Esophagus (tissue), 2 donors: ENCODE data around the gene ATXN1. TPM values are rescaled to one million over a fixed set of nuclear protein-coding genes. Genes with fewer than 3 reads are reported as not detected.
A peak's percentile ranks its signal among the peaks of the same experiment; 100 is the strongest.

Experiments used
- H3K27ac ChIP-seq, 2 donors: one replicate each; pipeline ENCODE4 v1.5.1; 2013; ENCODE audit warnings: low read depth in 2 of 2, mild to moderate bottlenecking in 2 of 2, inconsistent platforms in 1 of 2, low read length in 1 of 2, moderate library complexity in 1 of 2
- H3K27me3 ChIP-seq, 2 donors: one replicate each; pipeline ENCODE4 v1.6.1; 2013; ENCODE audit warnings: low read length in 2 of 2, control low read depth in 1 of 2, mild to moderate bottlenecking in 1 of 2; ENCODE audit not compliant: insufficient read depth in 2 of 2, control insufficient read depth in 1 of 2
- H3K36me3 ChIP-seq, 2 donors: one replicate each; pipeline ENCODE4 v1.6.1; 2013; ENCODE audit warnings: low read length in 1 of 2; ENCODE audit not compliant: control insufficient read depth in 2 of 2, insufficient read depth in 2 of 2
- H3K4me1 ChIP-seq, 2 donors: one replicate each; pipeline ENCODE4 v1.6.1; 2013; ENCODE audit warnings: low read length in 1 of 2; ENCODE audit not compliant: control insufficient read depth in 2 of 2, insufficient read depth in 2 of 2
- H3K4me3 ChIP-seq, 2 donors: one replicate each; pipeline ENCODE4 v1.5.1; 2013; ENCODE audit warnings: low read length in 2 of 2, mild to moderate bottlenecking in 2 of 2, low read depth in 1 of 2, moderate library complexity in 1 of 2
- H3K9me3 ChIP-seq, 2 donors: one replicate each; pipeline ENCODE4 v1.6.1; 2013; ENCODE audit warnings: mild to moderate bottlenecking in 2 of 2, low read depth in 1 of 2, low read length in 1 of 2, moderate library complexity in 1 of 2; ENCODE audit not compliant: control insufficient read depth in 2 of 2, insufficient read depth in 1 of 2
- WGBS, 2 donors: extraction: QIAGEN DNeasy Blood & Tissue Kit; methylation state at CpG; one replicate each; pipeline ENCODE4 v1.1.7; 2013; 5-methylcytosine and 5-hydroxymethylcytosine counted together
- polyA plus RNA-seq, 2 donors: library from polyadenylated mRNA; stranded (reverse); fragments of 200-250 nt; gene quantifications; one replicate each; pipeline ENCODE4 v1.2.3, GENCODE V29; 2013
- donor health status: healthy with polysubstance abuse.
- donor health status: Bipolar disorder and iron deficiency.

Gene ATXN1
- polyA plus RNA-seq, result 1 to 10 TPM; 4.3 to 8.8 TPM

GRCh38 chr6:16760516-16761470 lies at the start of gene ATXN1:
TSS of gene ATXN1 (minus strand) at chr6:16761460.
- H3K4me3 ChIP-seq, result peak within 1 kb of the TSS; percentile 70 to 84
- no peaks in the 10 kb centered on the region for H3K4me1 ChIP-seq
- peak within 1 kb of the TSS; percentile 97 to 99 for H3K27ac ChIP-seq
- no peaks in the 10 kb centered on the region for H3K9me3 ChIP-seq
- 0 to 1% methylated on average over 28 to 78 of the region's 82 CpGs for WGBS, 2 donors
- no peaks in the 10 kb centered on the region for H3K36me3 ChIP-seq
- H3K27me3 ChIP-seq, result no peaks in the 10 kb centered on the region

- H3K4me3 ChIP-seq, result no peak overlapping the region
- H3K36me3 ChIP-seq, result no peaks in the 10 kb centered on the region
- no peak overlapping the region for H3K27ac ChIP-seq
- no peaks in the 10 kb centered on the region for H3K9me3 ChIP-seq
- no peaks in the 10 kb centered on the region for H3K27me3 ChIP-seq
- H3K4me1 ChIP-seq, result no peaks in the 10 kb centered on the region
- WGBS, 2 donors, result 89 to 94% methylated on average over 1 of the region's 1 CpG
Measured at GRCh38 chr6:16810411-16810810, 49.2 kb upstream of the ATXN1 start.

- 81 to 82% methylated on average over 2 of the region's 2 CpGs for WGBS, 2 donors
- H3K9me3 ChIP-seq, result no peaks in the 10 kb centered on the region
- H3K4me3 ChIP-seq, result no peak overlapping the region
- no peaks in the 10 kb centered on the region for H3K27me3 ChIP-seq
- no peak overlapping the region for H3K27ac ChIP-seq
- no peaks in the 10 kb centered on the region for H3K4me1 ChIP-seq
- no peaks in the 10 kb centered on the region for H3K36me3 ChIP-seq
Measured at GRCh38 chr6:16809753-16810358, 48.6 kb upstream of the ATXN1 start.

- H3K27me3 ChIP-seq, result no peaks in the 10 kb centered on the region
- no peak overlapping the region for H3K27ac ChIP-seq
- H3K36me3 ChIP-seq, result no peaks in the 10 kb centered on the region
- WGBS, 2 donors, result 90 to 94% methylated on average over 6 of the region's 6 CpGs
- no peaks in the 10 kb centered on the region for H3K4me1 ChIP-seq
- H3K9me3 ChIP-seq, result no peaks in the 10 kb centered on the region
- no peak overlapping the region for H3K4me3 ChIP-seq
Measured at GRCh38 chr6:16807956-16808355, 46.7 kb upstream of the ATXN1 start.

- Histone ChIP-seq H3K4me1 (no peaks in the 10 kb centered on the region), H3K9me3 (no peaks in the 10 kb centered on the region), H3K27me3 (no peaks in the 10 kb centered on the region), H3K36me3 (no peaks in the 10 kb centered on the region), H3K4me3 (no peak overlapping the region), H3K27ac (no peak overlapping the region)
- WGBS, 2 donors, result 83 to 84% methylated on average over 2 of the region's 2 CpGs
Measured at GRCh38 chr6:16806363-16806762, 45.1 kb upstream of the ATXN1 start.

- Histone ChIP-seq H3K27me3 (no peaks in the 10 kb centered on the region), H3K27ac (no peak overlapping the region), H3K4me1 (no peaks in the 10 kb centered on the region), H3K9me3 (no peaks in the 10 kb centered on the region), H3K4me3 (no peak overlapping the region), H3K36me3 (no peaks in the 10 kb centered on the region)
- 44% methylated on average over 5 of the region's 5 CpGs for WGBS, 2 donors
Measured at GRCh38 chr6:16805243-16805950, 44.1 kb upstream of the ATXN1 start.

GRCh38 chr6:16804546-16805242 lies 43.4 kb upstream of the ATXN1 start:
- H3K27ac ChIP-seq, result no peak overlapping the region

GRCh38 chr6:16803294-16804200 lies 42.3 kb upstream of the ATXN1 start:
- H3K4me3 ChIP-seq, result no peak overlapping the region
- peak overlapping the region in 1 of 2 donors; percentile 11 for H3K27ac ChIP-seq
- H3K4me1 ChIP-seq, result no peaks in the 10 kb centered on the region
- H3K9me3 ChIP-seq, result no peaks in the 10 kb centered on the region
- H3K36me3 ChIP-seq, result no peaks in the 10 kb centered on the region
- 58 to 62% methylated on average over 24 of the region's 24 CpGs for whole genome bisulfite sequencing, 2 donors
- no peaks in the 10 kb centered on the region for H3K27me3 ChIP-seq

More at GRCh38 chr6:16804546-16805242, 43.4 kb upstream of the ATXN1 start:
- H3K4me1 ChIP-seq, result no peaks in the 10 kb centered on the region
- H3K4me3 ChIP-seq, result no peak overlapping the region
- WGBS, 2 donors, result 74 to 75% methylated on average over 8 of the region's 8 CpGs
- H3K36me3 ChIP-seq, result no peaks in the 10 kb centered on the region
- H3K27me3 ChIP-seq, result no peaks in the 10 kb centered on the region
- H3K9me3 ChIP-seq, result no peaks in the 10 kb centered on the region
